Astrocyte (in vitro differentiated cells and primary cell): Measurements from ENCODE around the gene MYO15B. TPM values are rescaled to one million over a fixed set of nuclear protein-coding genes. Genes with fewer than 3 reads are reported as not detected.

Experiments
- DNase-seq: peaks from one replicate; pipeline ENCODE4 v3.0.0-alpha.2; 2010; ENCODE audit warnings: low read depth
- FAIRE-seq: peaks from 2 replicates; lab custom pipeline; 2011; peaks lifted over from hg19 to GRCh38; lab: Jason Lieb, UNC
- H2AFZ ChIP-seq: 2 replicates; pipeline ENCODE4 v1.6.0; 2012; ENCODE audit warnings: low read depth, low read length, inconsistent platforms
- H3K27ac ChIP-seq: 2 replicates; pipeline ENCODE4 v1.5.1; 2011; ENCODE audit warnings: low read depth, low read length, inconsistent platforms
- H3K27me3 ChIP-seq: 2 replicates; pipeline ENCODE4 v1.6.0; 2011; ENCODE audit warnings: low read length, inconsistent platforms; ENCODE audit not compliant: insufficient read depth
- H3K36me3 ChIP-seq: 2 replicates; pipeline ENCODE4 v1.5.1; 2011; ENCODE audit warnings: low read length, inconsistent platforms; ENCODE audit not compliant: insufficient read depth
- H3K4me1 ChIP-seq: 2 replicates; pipeline ENCODE4 v1.5.1; 2011; ENCODE audit warnings: low read length, inconsistent platforms; ENCODE audit not compliant: insufficient read depth
- H3K4me2 ChIP-seq: 2 replicates; pipeline ENCODE4 v1.6.0; 2012; ENCODE audit warnings: low read length, inconsistent platforms
- H3K4me3 ChIP-seq: 2 replicates; pipeline ENCODE4 v1.5.1; 2011; ENCODE audit warnings: low read depth, mild to moderate bottlenecking, low read length, inconsistent platforms; ENCODE audit not compliant: insufficient read depth
- H3K79me2 ChIP-seq: 2 replicates; pipeline ENCODE4 v1.6.0; 2012; ENCODE audit warnings: mild to moderate bottlenecking, low read length, inconsistent platforms; ENCODE audit not compliant: insufficient read depth
- H3K9ac ChIP-seq: 2 replicates; pipeline ENCODE4 v1.6.0; 2012; ENCODE audit warnings: mild to moderate bottlenecking, low read length, inconsistent platforms
- H3K9me3 ChIP-seq: 2 replicates; pipeline ENCODE4 v1.5.1; 2012; ENCODE audit warnings: low read depth, mild to moderate bottlenecking, low read length, inconsistent platforms; ENCODE audit not compliant: insufficient read depth
- H4K20me1 ChIP-seq: 2 replicates; pipeline ENCODE4 v1.6.0; 2012; ENCODE audit warnings: low read length, inconsistent platforms; ENCODE audit not compliant: insufficient read depth
- H3K27ac Mint-ChIP-seq: one replicate; pipeline ENCODE4 v1.8.0; 2021; ENCODE audit warnings: mild to moderate bottlenecking, mixed read lengths; ENCODE audit not compliant: unreplicated experiment
- H3K27me3 Mint-ChIP-seq: one replicate; pipeline ENCODE4 v1.8.0; 2021; ENCODE audit warnings: low read depth, mixed read lengths; ENCODE audit not compliant: unreplicated experiment
- H3K36me3 Mint-ChIP-seq: one replicate; pipeline ENCODE4 v1.8.0; 2021; ENCODE audit warnings: low read depth, mixed read lengths; ENCODE audit not compliant: unreplicated experiment
- H3K4me1 Mint-ChIP-seq: one replicate; pipeline ENCODE4 v1.8.0; 2021; ENCODE audit warnings: low read depth, mixed read lengths; ENCODE audit not compliant: unreplicated experiment
- H3K4me3 Mint-ChIP-seq: one replicate; pipeline ENCODE4 v1.8.0; 2021; ENCODE audit warnings: mild to moderate bottlenecking, moderate library complexity, mixed read lengths; ENCODE audit not compliant: unreplicated experiment
- H3K9me3 Mint-ChIP-seq: one replicate; pipeline ENCODE4 v1.8.0; 2021; ENCODE audit warnings: mild to moderate bottlenecking, mixed read lengths; ENCODE audit not compliant: unreplicated experiment
- CTCF ChIP-seq: IDR thresholded peaks from 2 replicates; pipeline ENCODE4 v1.5.1; 2011; ENCODE audit warnings: low read depth, mild to moderate bottlenecking, inconsistent platforms, low read length, moderate library complexity; ENCODE audit not compliant: insufficient read depth
- EZH2 ChIP-seq: IDR thresholded peaks from 2 replicates; pipeline ENCODE4 v1.6.1; 2012; ENCODE audit warnings: mild to moderate bottlenecking, low read length, inconsistent platforms; ENCODE audit not compliant: insufficient read depth
- total RNA-seq: library from RNA; stranded (reverse); gene quantifications from 2 replicates; pipeline ENCODE4 v1.2.1, GENCODE V29; 2021

MYO15B gene
- total RNA-seq, 1 donor from 2014 or later = 3.5 TPM

- no peak overlapping the region for H3K4me3 Mint-ChIP-seq
Observed at GRCh38 chr17:75605790-75606189, 18.2 kb downstream of the MYO15B start.

GRCh38 chr17:75607086-75607485 lies 19.5 kb downstream of the MYO15B start:
- Mint-ChIP-seq H3K4me1 (no peaks in the 10 kb centered on the region), H3K36me3 (no peaks in the 10 kb centered on the region), H3K27me3 (peaks cover 13% of the 10 kb centered on the region), H3K9me3 (no peaks in the 10 kb centered on the region), H3K27ac (no peak overlapping the region), H3K4me3 (no peak overlapping the region)
- peaks cover 4% of the 10 kb centered on the region for H3K27me3 ChIP-seq
- no peaks in the 10 kb centered on the region for H4K20me1 ChIP-seq
- H3K9me3 ChIP-seq = no peaks in the 10 kb centered on the region
- TF ChIP-seq CTCF (no peak), EZH2 (no peak)
- H3K4me3 ChIP-seq = no peak overlapping the region
- no peaks in the 10 kb centered on the region for H3K79me2 ChIP-seq
- no peak overlapping the region for H3K9ac ChIP-seq
- H3K4me2 ChIP-seq = no peak overlapping the region
- no peak overlapping the region for H3K27ac ChIP-seq
- FAIRE-seq (no peak), DNase-seq (no peak)
- no peaks in the 10 kb centered on the region for H3K36me3 ChIP-seq
- H3K4me1 ChIP-seq = no peaks in the 10 kb centered on the region
- H2AFZ ChIP-seq = no peak overlapping the region

More at GRCh38 chr17:75605790-75606189, 18.2 kb downstream of the MYO15B start:
- Histone ChIP-seq H3K27me3 (peaks cover 4% of the 10 kb centered on the region), H3K4me2 (no peak overlapping the region), H3K27ac (no peak overlapping the region), H3K79me2 (no peaks in the 10 kb centered on the region), H3K9ac (no peak overlapping the region), H3K36me3 (no peaks in the 10 kb centered on the region), H2AFZ (no peak overlapping the region), H3K4me1 (no peaks in the 10 kb centered on the region), H4K20me1 (no peaks in the 10 kb centered on the region), H3K9me3 (no peaks in the 10 kb centered on the region), H3K4me3 (no peak overlapping the region)
- Mint-ChIP-seq H3K4me1 (no peaks in the 10 kb centered on the region), H3K27ac (no peak overlapping the region), H3K27me3 (peaks cover 8% of the 10 kb centered on the region), H3K9me3 (no peaks in the 10 kb centered on the region), H3K36me3 (no peaks in the 10 kb centered on the region)
- FAIRE-seq (no peak), DNase-seq (no peak)
- no peak for TF ChIP-seq CTCF

GRCh38 chr17:75610103-75610984 lies 22.7 kb downstream of the MYO15B start:
- FAIRE-seq (no peak), DNase-seq (no peak)
- Histone ChIP-seq H3K4me3 (no peak overlapping the region), H3K9ac (no peak overlapping the region), H3K4me1 (no peaks in the 10 kb centered on the region), H4K20me1 (no peaks in the 10 kb centered on the region), H3K27me3 (peaks cover 2% of the 10 kb centered on the region), H3K27ac (no peak overlapping the region), H3K4me2 (no peak overlapping the region), H2AFZ (no peak overlapping the region), H3K36me3 (no peaks in the 10 kb centered on the region), H3K9me3 (no peaks in the 10 kb centered on the region), H3K79me2 (no peaks in the 10 kb centered on the region)
- H3K36me3 Mint-ChIP-seq = no peaks in the 10 kb centered on the region
- no peaks in the 10 kb centered on the region for H3K4me1 Mint-ChIP-seq
- no peak overlapping the region for H3K27ac Mint-ChIP-seq
- TF ChIP-seq EZH2 (no peak), CTCF (no peak)
- peaks cover 12% of the 10 kb centered on the region for H3K27me3 Mint-ChIP-seq
- no peak overlapping the region for H3K4me3 Mint-ChIP-seq
- H3K9me3 Mint-ChIP-seq = no peaks in the 10 kb centered on the region
